Measurements from ENCODE around the gene CASP2.

The CASP2 gene

GRCh38 chr7:143287935-143288826, at the start of gene CASP2:
Gene CASP2 (plus strand): TSS chr7:143288351. CDS start chr7:143288456, 105 bp downstream.
- peak; percentile 97 for DNase-seq (ENCODE audit: low read depth)

DNA sequence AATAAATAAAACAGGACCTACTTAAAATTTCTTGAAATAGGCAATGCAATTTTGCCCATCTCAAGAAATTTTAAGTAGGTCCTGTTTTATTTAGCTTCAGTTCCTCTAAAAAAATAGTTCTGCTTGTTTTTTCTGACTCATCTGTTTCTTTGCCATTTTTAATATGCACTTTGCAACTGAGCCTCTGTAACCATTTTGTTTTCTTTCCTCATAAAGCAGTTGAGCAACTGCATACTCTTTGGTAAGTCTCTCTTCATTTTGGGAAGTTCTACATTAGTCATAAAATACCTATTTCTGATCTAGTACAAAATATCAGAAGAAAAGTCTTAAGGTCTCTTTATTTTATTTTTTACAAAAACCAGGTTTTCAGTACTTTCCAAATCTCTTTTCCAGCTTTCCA, 48.3 kb upstream of the CASP2 start:
- DNase-seq (ENCODE audit: low read depth), result peak; percentile 83

DNA sequence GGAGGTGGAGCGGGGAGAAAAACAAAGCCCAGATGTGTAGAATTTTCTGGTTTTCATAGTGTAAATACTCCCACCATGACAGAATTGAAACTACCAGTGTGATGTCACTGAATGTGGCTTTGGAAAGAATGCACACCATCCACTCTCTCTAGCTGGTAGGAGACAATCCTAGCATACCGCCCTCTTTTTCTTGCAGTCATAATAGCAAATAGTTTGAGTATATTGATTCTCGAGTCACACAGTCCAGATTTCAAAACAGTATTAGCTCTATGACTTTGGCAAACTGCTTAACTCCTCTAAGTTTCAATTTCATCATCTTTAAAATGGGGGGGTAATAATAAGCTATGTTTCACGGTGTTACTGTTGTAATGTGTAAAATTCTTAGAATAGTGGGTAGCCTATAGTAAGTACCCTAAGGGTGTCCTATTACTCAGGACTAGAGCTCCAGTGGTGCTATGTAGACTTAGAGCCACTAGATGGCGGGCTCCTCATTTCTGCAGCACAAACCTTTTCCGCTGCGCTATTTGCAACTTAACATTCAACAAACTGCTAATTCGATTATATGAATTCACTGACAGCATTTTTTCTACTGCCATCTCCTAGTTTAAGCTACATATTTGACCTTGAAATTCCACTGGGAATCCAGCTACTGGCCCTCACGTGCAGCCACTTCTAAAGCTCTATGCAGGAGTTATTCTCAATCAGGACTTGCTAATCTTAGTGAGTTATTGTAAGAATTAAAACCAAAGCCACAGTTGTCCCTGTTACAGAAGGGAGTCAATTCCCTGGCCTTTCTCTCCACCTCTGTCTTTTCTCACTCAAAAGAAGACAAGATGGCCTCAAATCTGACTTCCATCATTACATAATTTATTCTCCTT, 47.6 kb upstream of the CASP2 start:
- DNase-seq (ENCODE audit: low read depth), result peak; percentile 82

GRCh38 chr7:143242306-143242705, 45.8 kb upstream of the CASP2 start:
- DNase-seq (ENCODE audit: low read depth), result no peak

DNA sequence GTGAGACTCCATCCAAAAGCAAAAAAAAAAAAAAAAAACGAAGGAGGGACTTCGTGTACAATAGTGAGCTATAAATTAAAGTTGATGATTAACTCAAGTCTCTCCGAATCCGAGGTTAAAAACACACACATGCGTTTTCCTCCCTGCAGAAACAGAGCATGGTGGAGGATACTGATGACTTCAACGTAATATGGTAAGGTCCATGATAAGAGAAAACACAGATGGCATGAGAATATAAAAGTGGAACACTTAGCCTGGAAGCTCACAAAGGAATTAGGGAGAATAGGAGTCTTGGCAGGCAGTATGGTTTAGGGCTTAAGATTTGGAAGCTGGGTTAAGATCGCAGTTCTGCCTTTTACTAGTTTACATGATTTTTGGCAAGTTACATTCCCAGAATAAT, 45.0 kb upstream of the CASP2 start:
- no peak for DNase-seq (ENCODE audit: low read depth)

- no peak for DNase-seq (ENCODE audit: low read depth)
These were observed 44.5 kb upstream of the CASP2 start for GRCh38 chr7:143243614-143244013.

DNA sequence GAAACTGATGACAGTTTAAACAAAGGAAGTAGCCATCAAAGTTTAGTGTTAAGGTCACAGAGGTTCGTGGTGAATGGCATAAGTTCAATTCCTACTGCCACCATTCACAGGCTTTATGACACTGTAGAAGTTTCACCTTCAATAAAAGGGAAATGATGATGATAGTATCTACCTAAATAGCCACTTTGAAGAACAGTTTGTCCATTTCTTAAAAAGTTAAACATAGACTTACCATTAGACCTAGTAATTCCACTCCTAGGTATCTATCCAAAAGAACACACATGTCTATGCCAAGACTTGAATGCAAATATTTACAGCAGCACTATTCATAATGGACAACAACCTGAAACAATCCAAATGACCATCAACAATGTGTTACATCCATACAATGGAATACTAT, 43.8 kb upstream of the CASP2 start:
- no peak for DNase-seq (ENCODE audit: low read depth)

DNA sequence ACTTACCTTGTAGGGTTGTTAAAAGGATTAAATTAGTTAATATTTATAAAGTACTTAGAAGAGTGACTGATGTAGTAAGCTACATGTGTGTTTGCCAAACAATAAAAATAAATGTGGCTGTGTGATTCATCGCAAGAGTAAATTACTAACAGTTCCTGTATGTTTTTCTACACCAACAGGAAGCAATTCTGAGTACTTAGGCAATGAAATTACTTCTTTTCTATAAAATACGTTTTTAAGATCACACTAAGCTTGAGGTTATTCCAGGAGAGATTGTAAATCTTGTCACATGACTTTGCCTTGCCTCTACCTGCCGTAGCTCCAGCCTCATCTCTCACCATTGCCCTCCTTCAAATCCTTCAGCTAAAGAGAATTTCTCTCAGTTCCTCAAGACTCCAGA, 43.0 kb upstream of the CASP2 start:
- DNase-seq (ENCODE audit: low read depth), result peak; percentile 57

- DNase-seq (ENCODE audit: low read depth), result no peak
These were observed 40.8 kb upstream of the CASP2 start for GRCh38 chr7:143247372-143247771.

DNA sequence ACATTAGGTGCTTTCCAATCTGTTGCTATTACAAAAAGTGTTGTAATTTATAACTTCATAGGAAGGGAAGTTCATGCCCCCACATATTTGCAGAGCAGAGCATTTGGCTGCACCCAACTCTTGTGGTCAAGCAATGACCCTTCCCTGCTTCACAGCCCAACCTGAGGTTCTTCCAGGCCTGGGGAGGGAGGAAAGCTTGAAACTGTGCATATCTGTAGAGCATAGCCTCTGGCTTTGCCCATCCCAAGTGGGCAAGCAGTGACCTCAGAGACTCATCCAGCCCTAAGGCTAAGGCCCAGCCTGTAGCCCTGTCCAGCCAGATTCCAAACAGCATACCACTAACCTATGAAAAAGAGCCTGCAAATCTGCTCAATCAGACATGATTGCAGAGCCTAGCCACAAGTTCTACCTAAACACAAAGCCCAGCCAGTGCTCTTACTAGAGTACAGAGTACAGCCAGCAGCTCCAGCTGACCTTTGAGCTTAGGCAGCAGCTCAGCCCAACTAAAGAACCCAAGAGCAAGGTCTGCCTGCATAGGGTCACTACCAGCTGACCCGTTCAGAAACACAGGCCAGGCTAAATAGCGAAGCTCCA, 39.3 kb upstream of the CASP2 start:
- DNase-seq (ENCODE audit: low read depth), result peak; percentile 59

DNA sequence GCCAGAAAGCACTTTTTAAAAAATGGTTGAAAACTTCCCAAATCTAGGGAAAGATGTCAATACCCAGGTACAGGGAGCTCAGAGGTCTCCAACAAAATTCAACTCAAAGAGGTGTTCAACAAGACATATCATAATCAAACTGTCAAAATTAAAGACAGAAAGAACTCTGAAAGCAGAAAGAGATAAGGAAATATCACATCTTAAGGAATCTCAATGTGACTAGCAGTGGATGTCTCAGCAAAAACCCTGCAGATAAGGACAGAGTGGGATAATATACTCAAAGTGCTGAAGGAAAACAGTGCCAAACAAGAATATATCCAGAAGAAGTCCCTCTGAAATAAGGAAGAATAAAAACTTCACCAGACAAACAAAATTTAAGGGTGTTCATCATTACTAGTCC, 38.0 kb upstream of the CASP2 start:
- DNase-seq (ENCODE audit: low read depth), result no peak

DNA sequence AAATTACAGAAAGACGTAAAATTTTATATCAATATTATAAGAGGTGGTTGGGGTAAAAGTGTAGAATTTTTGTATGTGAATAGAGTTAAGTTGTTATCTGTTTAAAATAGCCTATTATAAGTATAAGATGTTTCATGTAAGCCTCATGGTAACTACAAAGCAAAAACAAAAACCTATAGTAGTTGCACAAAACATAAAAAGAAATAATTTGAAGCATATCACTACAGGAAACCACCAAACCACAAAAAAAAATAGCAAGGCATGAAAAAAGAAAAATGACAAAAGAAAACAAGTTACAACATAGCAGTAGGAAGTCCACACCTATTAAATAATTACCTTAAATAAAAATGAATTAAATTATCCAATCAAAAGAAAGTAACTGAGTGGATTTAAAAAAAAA, 37.3 kb upstream of the CASP2 start:
- no peak for DNase-seq (ENCODE audit: low read depth)

GRCh38 chr7:143252006-143252405, 36.1 kb upstream of the CASP2 start:
- DNase-seq (ENCODE audit: low read depth), result no peak

- DNase-seq (ENCODE audit: low read depth), result no peak
These were observed 32.6 kb upstream of the CASP2 start for GRCh38 chr7:143255564-143255963.

GRCh38 chr7:143256325-143256724, 31.8 kb upstream of the CASP2 start:
- DNase-seq (ENCODE audit: low read depth), result no peak

DNA sequence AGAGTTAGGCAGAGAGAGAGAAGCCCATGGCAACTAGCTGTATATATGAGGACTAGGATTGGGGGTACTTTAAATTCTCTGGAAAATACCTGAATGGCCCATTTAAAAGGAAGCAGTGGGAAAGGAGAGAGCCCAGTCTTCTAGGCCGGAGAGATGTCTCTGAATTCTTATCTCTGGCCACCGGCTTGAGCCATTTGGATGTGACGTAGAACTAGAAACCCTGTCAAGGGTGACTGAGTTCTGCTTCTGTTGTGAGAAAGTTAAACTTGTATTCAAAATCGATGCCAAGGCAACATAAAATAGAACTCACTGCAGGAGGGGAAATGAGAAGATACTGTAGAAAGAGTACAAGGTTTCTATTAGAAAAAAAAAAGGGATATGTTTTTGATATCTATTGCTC, 31.2 kb upstream of the CASP2 start:
- DNase-seq (ENCODE audit: low read depth), result no peak

GRCh38 chr7:143257501-143257900, 30.6 kb upstream of the CASP2 start:
- no peak for DNase-seq (ENCODE audit: low read depth)

DNA sequence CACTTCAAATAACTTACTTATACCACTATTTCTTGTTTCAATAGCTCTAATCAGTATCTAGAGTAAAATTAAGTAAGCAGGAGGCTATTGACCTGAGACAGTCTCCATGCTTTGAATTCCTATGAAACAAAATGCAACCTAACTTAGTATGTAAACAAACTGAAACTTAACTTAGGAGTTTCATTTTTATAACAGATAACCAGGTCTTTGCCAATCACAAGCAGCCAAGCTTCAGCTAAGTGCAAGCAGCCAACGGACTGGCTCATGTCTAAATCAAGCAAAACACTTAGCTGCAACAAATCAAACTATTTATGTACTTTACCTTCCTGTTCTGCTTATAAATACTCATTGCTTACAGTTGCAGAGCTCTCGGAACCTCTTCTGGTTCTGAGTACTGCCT, 29.3 kb upstream of the CASP2 start:
- no peak for DNase-seq (ENCODE audit: low read depth)

GRCh38 chr7:143259765-143260164, 28.4 kb upstream of the CASP2 start:
- no peak for DNase-seq (ENCODE audit: low read depth)

DNA sequence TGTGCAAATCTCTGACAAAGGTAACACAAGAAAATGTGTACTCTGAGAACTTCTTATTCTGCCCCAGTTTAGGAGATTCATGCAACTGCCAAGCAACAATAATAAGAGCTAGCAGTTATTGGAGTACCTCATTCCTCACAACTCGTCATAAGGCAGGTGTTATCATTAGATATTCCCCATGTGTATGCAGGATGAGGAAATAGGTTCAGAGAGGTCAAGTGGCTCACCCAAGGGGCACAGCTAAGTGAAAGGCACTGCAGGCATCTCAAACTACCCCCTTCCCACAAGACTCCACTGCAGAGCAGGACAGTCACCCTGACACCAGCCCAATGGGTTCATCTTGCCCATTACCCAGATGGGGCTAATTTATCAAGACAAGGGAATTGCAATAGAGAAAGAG, 26.2 kb upstream of the CASP2 start:
- DNase-seq (ENCODE audit: low read depth), result no peak

DNA sequence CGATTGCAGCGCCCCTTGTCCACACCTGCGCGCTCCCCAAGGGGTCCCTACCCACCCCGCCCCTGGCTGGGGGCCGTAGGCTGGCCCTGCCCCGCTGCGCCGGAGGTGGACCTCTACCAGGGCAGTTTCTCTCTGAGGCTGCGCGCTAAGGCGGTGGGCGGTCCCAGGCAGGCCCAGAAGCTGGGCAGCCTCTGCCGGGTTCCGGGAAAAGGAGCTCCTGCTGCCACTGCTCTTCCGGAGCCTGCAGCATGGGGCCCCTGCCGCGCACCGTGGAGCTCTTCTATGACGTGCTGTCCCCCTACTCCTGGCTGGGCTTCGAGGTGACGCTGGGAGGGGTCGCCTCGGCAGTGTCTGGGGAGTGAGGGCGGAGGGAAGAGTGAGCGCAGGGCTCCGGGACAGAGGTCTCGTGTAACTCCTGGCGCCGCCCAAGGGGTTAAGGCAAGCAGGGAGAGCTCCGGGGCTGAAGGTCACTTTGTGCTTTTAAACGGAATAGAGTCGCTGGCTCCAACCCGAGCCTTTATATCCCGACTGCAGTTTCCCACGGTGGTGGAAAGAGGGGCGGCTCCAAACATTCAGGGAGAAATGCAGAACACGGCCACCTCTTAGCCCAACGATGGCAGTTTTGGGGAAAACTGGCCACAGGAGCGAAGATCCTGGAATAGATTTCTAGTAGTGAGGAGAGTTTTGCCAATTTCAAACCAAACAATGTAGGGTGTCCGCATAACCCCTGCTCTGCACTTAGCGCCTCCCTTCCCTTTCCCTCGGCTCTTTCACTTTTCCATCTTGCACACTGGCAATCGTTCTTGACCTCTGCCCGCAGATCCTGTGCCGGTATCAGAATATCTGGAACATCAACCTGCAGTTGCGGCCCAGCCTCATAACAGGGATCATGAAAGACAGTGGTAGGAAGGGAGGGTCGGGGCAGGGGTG, 24.6 kb upstream of the CASP2 start, which contains the start of gene GSTK1:
TSS of gene GSTK1 (plus strand) at position 176 of the 930 bp plus-strand sequence. CDS start at position 249, 73 bp downstream.
- peak; percentile 65 for DNase-seq (ENCODE audit: low read depth)

All from fibroblast of gingiva (primary cell).